Loucy (cell line): ENCODE results near the gene PLEKHA5.

Experiments
- CTCF ChIP-seq: fragments of 200-600 bp; sonication (generic); conservative IDR thresholded peaks from 2 replicates; pipeline ENCODE4 v1.5.1; 2014; ENCODE audit warnings: mild to moderate bottlenecking, antibody characterized with exemption, low read length
- EZH2phosphoT487 ChIP-seq: fragments of 200-600 bp; IDR thresholded peaks from 2 replicates; pipeline ENCODE4 v1.6.1; 2018; ENCODE audit warnings: antibody characterized with exemption, mild to moderate bottlenecking, moderate library complexity, borderline replicate concordance

DNA sequence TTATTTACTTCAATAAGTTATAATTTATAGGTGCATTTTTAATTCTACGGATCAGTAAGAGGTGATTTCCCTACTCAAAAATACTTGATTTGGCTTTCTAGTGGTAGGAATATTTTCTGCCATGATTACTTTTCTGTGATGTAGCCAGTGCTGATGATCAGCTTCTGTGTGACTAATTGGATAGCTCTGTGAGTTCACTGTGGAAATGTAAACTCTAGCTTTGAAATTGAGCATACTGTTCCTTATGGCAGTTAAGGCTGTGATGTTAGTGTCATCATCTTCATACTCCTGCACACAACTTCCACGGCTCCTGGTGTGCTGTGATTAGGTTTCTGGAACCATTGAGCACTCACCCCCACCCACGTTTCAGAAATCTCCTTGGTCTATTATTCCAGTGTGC, 48.2 kb downstream of the PLEKHA5 start:
- TF ChIP-seq CTCF, result no peak
- no peak for TF ChIP-seq EZH2phosphoT487
